DND-41 (cell line): ENCODE data around the gene DNAH1.

Source experiments
- CTCF ChIP-seq: IDR thresholded peaks from 2 replicates; pipeline ENCODE4 v1.5.1; 2012; ENCODE audit warnings: borderline replicate concordance, low read length, moderate library complexity, mild to moderate bottlenecking; ENCODE audit not compliant: poor library complexity, severe bottlenecking; ENCODE audit errors: extremely low read depth
- EZH2 ChIP-seq: IDR thresholded peaks from 3 replicates; pipeline ENCODE4 v1.6.1; 2012; ENCODE audit warnings: borderline replicate concordance, low read depth, mild to moderate bottlenecking, moderate library complexity, low read length, inconsistent platforms; ENCODE audit not compliant: severe bottlenecking

GRCh38 chr3:52400275-52400793 is 84.2 kb downstream of the DNAH1 start:
- no peak for TF ChIP-seq CTCF
- no peak for TF ChIP-seq EZH2
